NB4 (cell line): ENCODE data around the gene DTNB.

Source experiments
- DNase-seq: peaks from one replicate; pipeline ENCODE4 v3.0.0; 2010; ENCODE audit warnings: low read depth
- H3K4me3 ChIP-seq: one replicate; pipeline ENCODE4 v1.5.1; 2011; ENCODE audit warnings: mild to moderate bottlenecking, low read depth, low read length, moderate library complexity
- CTCF ChIP-seq: IDR thresholded peaks from one replicate; pipeline ENCODE4 v1.5.1; 2012; ENCODE audit warnings: low read depth, low read length
- MAX ChIP-seq: IDR thresholded peaks from 2 replicates; pipeline ENCODE4 v1.6.1; 2011; ENCODE audit warnings: low read depth, low read length
- MYC ChIP-seq: IDR thresholded peaks from 2 replicates; pipeline ENCODE4 v1.6.1; 2011; ENCODE audit warnings: low read depth, low read length
- POLR2A ChIP-seq: IDR thresholded peaks from 2 replicates; pipeline ENCODE4 v1.6.1; 2011; ENCODE audit warnings: mild to moderate bottlenecking; ENCODE audit not compliant: insufficient read length; ENCODE audit errors: extremely low read depth

The DTNB gene

GRCh38 chr2:25664965-25665307 is 8.4 kb downstream of the DTNB start:
- H3K4me3 ChIP-seq, result no peak overlapping the region
- no peak for DNase-seq
- no peak for TF ChIP-seq MYC
- TF ChIP-seq MAX, result no peak
- no peak for TF ChIP-seq CTCF
- no peak for TF ChIP-seq POLR2A

GRCh38 chr2:25664183-25664964 is 9.0 kb downstream of the DTNB start:
- DNase-seq, result peak; percentile 62
- TF ChIP-seq CTCF (peak; percentile 56), MYC (no peak)
- H3K4me3 ChIP-seq, result no peak overlapping the region

- TF ChIP-seq POLR2A, result no peak
- TF ChIP-seq MAX, result no peak
- no peak for TF ChIP-seq MYC
- TF ChIP-seq CTCF, result no peak
- no peak for DNase-seq
Observed at GRCh38 chr2:25655316-25655715, 18.1 kb downstream of the DTNB start.

GRCh38 chr2:25654801-25655200 is 18.6 kb downstream of the DTNB start:
- no peak for DNase-seq
- no peak for TF ChIP-seq MAX
- TF ChIP-seq CTCF, result no peak
- TF ChIP-seq POLR2A, result no peak
- TF ChIP-seq MYC, result no peak
- no peak overlapping the region for H3K4me3 ChIP-seq

More at GRCh38 chr2:25655316-25655715, 18.1 kb downstream of the DTNB start:
- H3K4me3 ChIP-seq, result no peak overlapping the region

- H3K4me3 ChIP-seq, result no peak overlapping the region
- no peak for TF ChIP-seq POLR2A
- no peak for TF ChIP-seq MYC
- DNase-seq, result no peak
Observed at GRCh38 chr2:25651782-25652455, 21.5 kb downstream of the DTNB start.

GRCh38 chr2:25651066-25651465 is 22.3 kb downstream of the DTNB start:
- H3K4me3 ChIP-seq, result no peak overlapping the region
- no peak for TF ChIP-seq POLR2A
- TF ChIP-seq CTCF, result no peak
- no peak for TF ChIP-seq MAX
- no peak for TF ChIP-seq MYC
- DNase-seq, result no peak
